Mononuclear cell (primary cell): ENCODE measurements around the gene PAPOLB. TPM values are rescaled to one million over a fixed set of nuclear protein-coding genes. Genes with fewer than 3 reads are reported as not detected.
"Not testable (repeated sequence)": the region's sequence is repeated elsewhere in the genome, so short reads cannot be mapped to it uniquely, and the experiment has no call there.

Experiments
- H3K27me3 ChIP-seq: 2 replicates; pipeline ENCODE4 v1.6.0; 2011; ENCODE audit warnings: low read length, control low read depth; ENCODE audit not compliant: insufficient read depth
- H3K4me1 ChIP-seq: 2 replicates; pipeline ENCODE4 v1.5.1; 2011; ENCODE audit warnings: mild to moderate bottlenecking, low read length, control low read depth; ENCODE audit not compliant: insufficient read depth
- H3K4me3 ChIP-seq: 2 replicates; pipeline ENCODE4 v1.5.1; 2011; ENCODE audit warnings: mild to moderate bottlenecking, low read length, moderate library complexity
- H3K9me3 ChIP-seq: 2 replicates; pipeline ENCODE4 v1.5.1; 2011; ENCODE audit warnings: low read depth, mild to moderate bottlenecking, control low read depth, low read length
- total RNA-seq: library from RNA; depleted of rRNA; stranded (reverse); fragments of >200 nt; gene quantifications from one replicate; pipeline ENCODE4 v1.2.3, GENCODE V29; 2012

The PAPOLB gene
- not detected for total RNA-seq

GRCh38 chr7:4861673-4862072 is at the start of gene PAPOLB:
TSS of gene PAPOLB (minus strand) at chr7:4862030. CDS start at chr7:4861810, 220 bp downstream.
- peak within 1 kb of the TSS; percentile 8 for H3K4me3 ChIP-seq
- H3K4me1 ChIP-seq, result no peaks in the 10 kb centered on the region
- H3K9me3 ChIP-seq, result no peaks in the 10 kb centered on the region
- H3K27me3 ChIP-seq, result peaks cover 44% of the 10 kb centered on the region

- Histone ChIP-seq H3K27me3 (no peaks in the 10 kb centered on the region), H3K9me3 (no peaks in the 10 kb centered on the region), H3K4me3 (no peak overlapping the region), H3K4me1 (no peaks in the 10 kb centered on the region)
Measured at GRCh38 chr7:4911111-4911828, 49.4 kb upstream of the PAPOLB start.

GRCh38 chr7:4906682-4907081 is 44.9 kb upstream of the PAPOLB start:
- Histone ChIP-seq H3K4me1 (no peaks in the 10 kb centered on the region), H3K4me3 (no peak overlapping the region), H3K27me3 (no peaks in the 10 kb centered on the region), H3K9me3 (no peaks in the 10 kb centered on the region)

- no peaks in the 10 kb centered on the region for H3K9me3 ChIP-seq
- H3K4me1 ChIP-seq, result no peaks in the 10 kb centered on the region
- H3K27me3 ChIP-seq, result no peaks in the 10 kb centered on the region
- H3K4me3 ChIP-seq, result no peak overlapping the region
Measured at GRCh38 chr7:4905171-4905570, 43.3 kb upstream of the PAPOLB start.

- no peaks in the 10 kb centered on the region for H3K9me3 ChIP-seq
- no peak overlapping the region for H3K4me3 ChIP-seq
- H3K4me1 ChIP-seq, result no peaks in the 10 kb centered on the region
- no peaks in the 10 kb centered on the region for H3K27me3 ChIP-seq
Measured at GRCh38 chr7:4904346-4904745, 42.5 kb upstream of the PAPOLB start.

- Histone ChIP-seq H3K4me1 (no peaks in the 10 kb centered on the region), H3K9me3 (no peaks in the 10 kb centered on the region)
Measured at GRCh38 chr7:4895766-4896165, 33.9 kb upstream of the PAPOLB start.

GRCh38 chr7:4894482-4894881 is 32.7 kb upstream of the PAPOLB start:
- Histone ChIP-seq H3K4me3 (no peak overlapping the region), H3K9me3 (no peaks in the 10 kb centered on the region), H3K4me1 (no peaks in the 10 kb centered on the region), H3K27me3 (no peaks in the 10 kb centered on the region)

More at GRCh38 chr7:4895766-4896165, 33.9 kb upstream of the PAPOLB start:
- H3K4me3 ChIP-seq, result no peak overlapping the region
- H3K27me3 ChIP-seq, result no peaks in the 10 kb centered on the region

GRCh38 chr7:4893929-4894475 is 32.2 kb upstream of the PAPOLB start:
- H3K4me1 ChIP-seq, result no peaks in the 10 kb centered on the region
- H3K4me3 ChIP-seq, result no peak overlapping the region
- H3K9me3 ChIP-seq, result no peaks in the 10 kb centered on the region
- H3K27me3 ChIP-seq, result no peaks in the 10 kb centered on the region

- not testable (repeated sequence) for H3K9me3 ChIP-seq, H3K27me3 ChIP-seq, H3K4me1 ChIP-seq, H3K4me3 ChIP-seq
Measured at GRCh38 chr7:4893188-4893587, 31.4 kb upstream of the PAPOLB start.

- not testable (repeated sequence) for H3K4me3 ChIP-seq, H3K27me3 ChIP-seq, H3K9me3 ChIP-seq, H3K4me1 ChIP-seq
Measured at GRCh38 chr7:4891522-4891921, 29.7 kb upstream of the PAPOLB start.

GRCh38 chr7:4889682-4890081 is 27.9 kb upstream of the PAPOLB start:
- no peaks in the 10 kb centered on the region for H3K9me3 ChIP-seq
- no peak overlapping the region for H3K4me3 ChIP-seq
- H3K4me1 ChIP-seq, result no peaks in the 10 kb centered on the region
- no peaks in the 10 kb centered on the region for H3K27me3 ChIP-seq

GRCh38 chr7:4888161-4888560 is 26.3 kb upstream of the PAPOLB start:
- H3K9me3 ChIP-seq, result no peaks in the 10 kb centered on the region
- H3K27me3 ChIP-seq, result peaks cover 6% of the 10 kb centered on the region
- H3K4me1 ChIP-seq, result no peaks in the 10 kb centered on the region
- no peak overlapping the region for H3K4me3 ChIP-seq

GRCh38 chr7:4886671-4887070 is 24.8 kb upstream of the PAPOLB start:
- no peaks in the 10 kb centered on the region for H3K9me3 ChIP-seq

GRCh38 chr7:4885317-4885807 is 23.5 kb upstream of the PAPOLB start:
- peaks cover 3% of the 10 kb centered on the region for H3K4me1 ChIP-seq
- no peaks in the 10 kb centered on the region for H3K9me3 ChIP-seq
- H3K27me3 ChIP-seq, result peaks cover 18% of the 10 kb centered on the region
- H3K4me3 ChIP-seq, result no peak overlapping the region

More at GRCh38 chr7:4886671-4887070, 24.8 kb upstream of the PAPOLB start:
- Histone ChIP-seq H3K4me1 (peaks cover 3% of the 10 kb centered on the region), H3K27me3 (peaks cover 18% of the 10 kb centered on the region), H3K4me3 (no peak overlapping the region)

- H3K27me3 ChIP-seq, result peaks cover 18% of the 10 kb centered on the region
- no peaks in the 10 kb centered on the region for H3K9me3 ChIP-seq
- no peak overlapping the region for H3K4me3 ChIP-seq
- H3K4me1 ChIP-seq, result peaks cover 3% of the 10 kb centered on the region
Measured at GRCh38 chr7:4884164-4884563, 22.3 kb upstream of the PAPOLB start.
